RWPE1 (cell line): Measurements from ENCODE around the gene AWAT2.

ENCODE experiments used
- CTCF ChIA-PET: fragments of 350-600 bp; sonication (Branson Sonifier 250); formaldehyde crosslinking; extraction: SDS; loops from one replicate; lab custom pipeline; 2021; lab: Yijun Ruan, JAX
- POLR2A ChIA-PET: fragments of 400-600 bp; formaldehyde crosslinking; extraction: SDS; loops from one replicate; lab custom pipeline; 2020; ENCODE audit warnings: antibody characterized with exemption; ENCODE audit not compliant: low non-redundant PET; lab: Yijun Ruan, JAX
- DNase-seq: peaks from one replicate; pipeline ENCODE4 v3.0.0; 2012; ENCODE audit warnings: low spot score
- H3K27ac ChIP-seq: fragments of 450-650 bp; 2 replicates; pipeline ENCODE4 v1.5.1; 2017
- TF ChIP-seq, protein P1 (sequence below): fragments of 450-650 bp; conservative IDR thresholded peaks from 2 replicates; pipeline ENCODE4 v1.5.1; 2017; ENCODE audit warnings: low read depth, mild to moderate bottlenecking

Gene AWAT2

DNA sequence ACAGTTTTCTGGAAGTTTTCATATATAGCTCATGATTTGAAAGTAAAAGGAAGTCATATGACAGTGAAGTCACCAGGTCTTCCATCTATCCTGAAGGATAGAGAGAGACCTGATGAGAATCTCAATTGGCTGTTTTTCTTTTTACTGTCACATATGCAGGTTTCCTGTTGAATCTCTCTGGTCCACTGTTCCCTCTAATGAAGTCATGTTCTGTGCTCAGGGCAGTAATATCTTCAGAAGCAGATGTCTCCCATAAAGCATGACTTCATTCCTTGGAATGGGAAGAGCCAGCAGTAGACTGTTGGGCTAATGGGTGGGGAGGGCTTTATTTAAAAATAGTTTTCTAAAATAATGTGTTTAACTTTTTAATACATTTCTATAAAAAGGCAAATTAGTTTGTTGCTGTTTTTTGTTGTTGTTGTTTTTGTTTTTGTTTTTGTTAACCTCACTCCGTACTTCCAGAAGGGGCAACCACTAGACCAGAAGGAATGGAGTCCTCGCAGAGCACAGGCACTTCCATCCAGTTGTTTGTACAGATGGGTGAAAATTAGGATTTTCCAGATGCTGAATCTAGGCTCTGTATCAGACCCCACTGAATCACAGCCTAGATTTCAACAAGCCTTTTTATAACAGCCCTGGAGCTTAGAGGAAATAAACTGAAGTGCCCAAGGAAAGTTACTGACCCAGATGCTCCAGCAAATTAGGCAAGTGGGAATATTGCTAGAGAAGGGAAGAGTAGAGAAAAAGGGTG lies 54.2 kb downstream of the AWAT2 start:
- POLR2A ChIA-PET = no interaction called here
- H3K27ac ChIP-seq = no peak overlapping the region
- TF ChIP-seq, protein P1, sequence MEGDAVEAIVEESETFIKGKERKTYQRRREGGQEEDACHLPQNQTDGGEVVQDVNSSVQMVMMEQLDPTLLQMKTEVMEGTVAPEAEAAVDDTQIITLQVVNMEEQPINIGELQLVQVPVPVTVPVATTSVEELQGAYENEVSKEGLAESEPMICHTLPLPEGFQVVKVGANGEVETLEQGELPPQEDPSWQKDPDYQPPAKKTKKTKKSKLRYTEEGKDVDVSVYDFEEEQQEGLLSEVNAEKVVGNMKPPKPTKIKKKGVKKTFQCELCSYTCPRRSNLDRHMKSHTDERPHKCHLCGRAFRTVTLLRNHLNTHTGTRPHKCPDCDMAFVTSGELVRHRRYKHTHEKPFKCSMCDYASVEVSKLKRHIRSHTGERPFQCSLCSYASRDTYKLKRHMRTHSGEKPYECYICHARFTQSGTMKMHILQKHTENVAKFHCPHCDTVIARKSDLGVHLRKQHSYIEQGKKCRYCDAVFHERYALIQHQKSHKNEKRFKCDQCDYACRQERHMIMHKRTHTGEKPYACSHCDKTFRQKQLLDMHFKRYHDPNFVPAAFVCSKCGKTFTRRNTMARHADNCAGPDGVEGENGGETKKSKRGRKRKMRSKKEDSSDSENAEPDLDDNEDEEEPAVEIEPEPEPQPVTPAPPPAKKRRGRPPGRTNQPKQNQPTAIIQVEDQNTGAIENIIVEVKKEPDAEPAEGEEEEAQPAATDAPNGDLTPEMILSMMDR = no peak
- no peak for DNase-seq
- CTCF ChIA-PET = interaction anchor here (0.6 kb wide), 1 partner anchor 15 kb away, joined by 3 read pairs; no protein-coding TSS in a partner anchor

DNA sequence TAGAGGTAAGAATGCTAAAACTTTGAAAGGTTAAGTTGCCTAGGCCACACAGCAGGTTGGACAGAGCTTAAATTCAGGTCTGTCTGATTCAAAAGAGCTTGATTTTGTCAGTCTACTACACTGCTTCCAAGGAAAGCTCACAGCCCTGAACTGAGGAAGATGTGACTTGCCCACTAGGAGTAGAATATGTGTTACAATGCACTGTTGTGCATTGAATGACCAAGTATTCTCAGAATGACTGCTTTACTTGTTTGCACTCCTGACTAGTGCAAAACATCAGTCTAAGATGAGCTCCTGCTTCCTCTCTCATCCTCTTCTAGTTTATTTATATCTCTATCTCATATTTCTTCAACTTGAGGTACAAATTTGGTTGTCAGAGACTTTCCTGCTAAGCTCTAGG lies 56.2 kb downstream of the AWAT2 start:
- POLR2A ChIA-PET = no interaction called here
- TF ChIP-seq, protein P1 = no peak
- CTCF ChIA-PET = no interaction called here
- no peak overlapping the region for H3K27ac ChIP-seq
- no peak for DNase-seq

DNA sequence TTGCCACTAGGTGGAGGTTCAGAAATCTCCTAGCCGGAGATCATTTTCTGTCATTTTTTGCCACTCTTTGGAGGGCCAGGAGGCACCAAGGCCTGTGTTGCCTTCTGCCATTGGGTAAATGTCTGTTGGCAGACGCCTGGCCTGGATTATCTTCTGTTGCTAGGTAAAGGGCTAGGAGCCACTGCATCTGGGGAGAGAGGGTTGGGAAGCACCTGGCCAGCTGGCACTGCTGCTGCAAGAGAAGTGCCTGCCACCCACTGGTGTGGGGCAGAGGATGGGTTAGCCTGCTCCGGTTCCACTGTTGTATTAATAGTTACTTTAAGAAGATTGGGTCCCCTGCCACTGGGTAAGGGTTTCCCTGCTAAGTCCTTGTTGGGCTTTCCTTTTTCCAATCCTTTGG lies 58.1 kb downstream of the AWAT2 start:
- H3K27ac ChIP-seq = no peak overlapping the region
- TF ChIP-seq, protein P1 = no peak
- no peak for DNase-seq
- ChIA-PET CTCF (no interaction called here), POLR2A (no interaction called here)
